ENCODE data around the gene DNMT3B.

Gene DNMT3B

GRCh38 chr20:32823737-32824588 is 61.8 kb downstream of the DNMT3B start:
- no peak for DNase-seq

- no peak for DNase-seq
Measured at GRCh38 chr20:32828029-32828680, 66.0 kb downstream of the DNMT3B start.

DNA sequence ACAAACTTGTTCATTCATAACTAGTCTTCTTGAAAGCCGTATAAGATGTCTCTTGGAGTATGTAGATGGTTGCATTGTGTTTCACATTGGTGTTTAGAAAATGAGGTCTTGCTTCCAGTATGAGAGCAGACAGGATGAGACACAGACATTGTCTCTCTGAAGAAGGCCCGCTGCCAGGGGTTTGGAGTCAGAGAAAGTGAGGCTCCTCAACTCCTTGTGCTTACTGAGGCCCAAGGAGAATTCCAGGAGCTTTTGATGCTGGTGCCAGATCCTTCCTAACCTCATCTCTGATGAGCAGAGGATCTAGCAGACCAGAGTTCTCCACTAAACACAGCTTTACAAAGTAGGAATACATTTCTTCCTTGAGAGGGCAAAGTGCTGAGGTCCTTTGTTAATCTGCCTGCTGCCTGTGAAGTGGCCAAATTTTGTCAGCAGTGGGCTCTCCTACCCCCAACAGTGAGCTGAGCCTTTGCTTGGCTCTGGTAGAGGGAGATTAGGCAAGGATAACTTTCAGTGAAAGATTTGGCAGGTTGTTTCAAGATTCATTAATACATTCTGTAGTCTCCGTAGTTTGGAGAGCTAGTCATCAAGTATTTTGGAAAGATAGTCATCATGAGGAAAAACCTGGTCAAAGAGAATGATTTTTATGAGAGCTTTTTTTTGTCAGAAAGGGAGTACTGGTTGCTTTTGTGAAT is 67.3 kb downstream of the DNMT3B start:
- DNase-seq: no peak

DNA sequence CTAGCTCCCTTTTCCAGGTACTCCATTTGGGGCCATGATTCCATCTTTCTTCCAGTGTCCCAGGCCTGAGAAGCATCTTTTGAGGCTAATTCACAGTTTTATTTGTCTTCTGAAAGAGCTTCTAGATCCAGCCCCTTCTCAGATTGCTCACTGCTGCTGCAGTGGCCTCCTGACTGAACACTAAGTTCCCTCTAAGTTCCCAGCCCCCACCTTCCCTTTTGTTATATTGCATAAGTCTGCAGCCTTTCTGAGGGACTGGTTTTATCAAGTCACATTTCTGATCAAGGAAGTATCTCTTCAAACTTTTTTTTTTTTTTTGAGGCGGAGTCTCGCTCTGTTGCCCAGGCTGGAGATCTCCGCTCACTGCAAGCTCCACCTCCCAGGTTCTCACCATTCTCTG is 68.3 kb downstream of the DNMT3B start:
- DNase-seq: no peak

GRCh38 chr20:32831982-32832381 is 69.8 kb downstream of the DNMT3B start:
- DNase-seq: no peak

- DNase-seq: no peak
Measured at GRCh38 chr20:32832664-32833063, 70.5 kb downstream of the DNMT3B start.

DNA sequence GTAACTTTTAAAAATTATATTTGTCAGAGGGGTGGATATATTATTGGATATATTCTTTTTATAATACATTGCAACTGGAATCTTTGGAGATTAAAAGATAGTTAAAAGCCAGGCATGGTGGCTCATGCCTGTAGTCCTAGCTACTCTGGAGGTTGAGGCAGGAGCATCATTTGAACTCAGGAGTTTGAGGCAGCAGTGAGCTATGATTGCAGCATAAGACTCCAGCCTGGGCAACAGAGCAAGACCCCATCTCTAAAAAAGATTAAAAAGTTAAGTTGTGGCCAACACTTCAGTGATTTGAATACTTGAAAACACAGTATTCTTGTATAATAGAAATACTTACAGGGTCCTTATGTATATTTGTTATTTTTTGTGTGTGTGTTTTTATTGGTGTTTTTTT is 72.8 kb downstream of the DNMT3B start:
- DNase-seq: no peak

DNA sequence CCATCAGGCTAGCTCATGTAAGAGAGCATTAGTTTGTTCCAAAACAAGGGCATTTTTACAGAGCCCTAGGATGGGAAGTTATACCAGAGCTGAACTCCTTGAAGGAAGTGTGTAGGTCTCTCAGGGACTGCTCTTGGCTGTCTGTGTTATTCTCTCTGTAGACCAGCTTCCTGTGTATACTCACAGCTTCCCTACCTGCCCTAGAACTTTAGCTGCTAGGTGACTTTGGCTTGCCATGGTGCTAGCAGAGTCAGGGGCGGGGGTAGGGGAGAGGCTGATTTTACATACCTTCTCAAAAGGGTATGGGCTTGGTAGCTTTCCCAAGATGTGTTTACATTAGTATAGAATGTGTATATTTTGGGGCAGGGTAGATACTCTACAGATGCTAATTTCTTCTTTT is 75.0 kb downstream of the DNMT3B start:
- DNase-seq: no peak

- no peak for DNase-seq
Measured at GRCh38 chr20:32839227-32839981, 77.2 kb downstream of the DNMT3B start.

DNA sequence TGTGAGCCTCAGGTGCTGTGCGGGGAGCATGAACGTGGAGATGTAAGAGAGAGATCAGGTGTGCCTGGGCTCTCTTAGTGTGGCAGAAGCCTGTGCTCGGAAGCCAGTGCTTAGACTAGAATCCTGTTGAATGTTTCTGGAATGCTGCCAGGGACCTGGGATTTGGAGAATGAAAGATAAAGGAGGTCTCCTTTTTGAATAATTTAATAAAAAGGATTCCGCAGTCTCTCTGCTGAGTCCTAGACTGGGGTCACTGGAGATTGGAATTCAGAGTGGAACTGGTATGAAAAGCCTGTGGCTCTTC is 77.7 kb downstream of the DNMT3B start:
- DNase-seq: no peak

GRCh38 chr20:32841174-32841573 is 79.0 kb downstream of the DNMT3B start:
- DNase-seq: no peak

- DNase-seq: no peak
Measured at GRCh38 chr20:32841632-32842031, 79.4 kb downstream of the DNMT3B start.

DNA sequence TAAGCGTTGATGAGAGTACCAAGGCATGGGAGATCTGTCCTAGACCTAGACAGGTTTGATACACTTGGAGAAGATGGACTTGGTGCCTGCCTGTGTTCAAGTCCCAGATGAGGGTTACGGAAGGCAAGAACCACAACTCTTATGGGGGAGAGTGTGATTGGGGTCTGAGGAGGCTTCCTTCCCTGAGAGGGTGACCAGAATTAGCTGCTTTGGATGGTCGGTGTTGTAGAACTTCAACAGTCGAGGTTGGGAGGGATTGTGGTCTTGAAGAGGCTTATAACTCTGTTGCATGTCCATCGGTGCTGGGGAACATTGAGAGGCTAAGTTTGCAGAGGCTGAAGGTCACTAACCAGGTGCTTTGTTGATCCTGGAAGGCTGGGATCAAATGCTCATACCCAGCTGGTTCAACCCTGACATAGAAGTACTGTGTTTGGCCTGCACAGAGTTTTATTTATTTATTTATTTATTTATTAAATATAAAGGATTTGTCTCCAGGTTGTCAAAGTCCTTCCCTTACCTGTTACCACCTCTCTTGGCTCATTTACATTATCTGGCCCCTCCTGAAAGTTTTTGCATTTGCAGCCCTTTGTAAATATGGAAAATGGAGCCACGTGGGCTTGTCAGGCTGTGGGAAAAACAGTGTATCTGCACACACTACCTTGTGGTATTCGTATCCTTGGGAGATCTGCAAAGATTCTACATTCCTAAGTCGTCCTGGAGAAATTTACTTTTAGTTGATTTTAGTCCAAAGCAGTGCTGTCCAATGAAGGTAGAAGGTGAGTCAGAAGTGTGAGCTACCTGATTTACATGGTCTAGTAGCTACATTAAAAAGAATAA is 80.7 kb downstream of the DNMT3B start:
- no peak for DNase-seq

DNA sequence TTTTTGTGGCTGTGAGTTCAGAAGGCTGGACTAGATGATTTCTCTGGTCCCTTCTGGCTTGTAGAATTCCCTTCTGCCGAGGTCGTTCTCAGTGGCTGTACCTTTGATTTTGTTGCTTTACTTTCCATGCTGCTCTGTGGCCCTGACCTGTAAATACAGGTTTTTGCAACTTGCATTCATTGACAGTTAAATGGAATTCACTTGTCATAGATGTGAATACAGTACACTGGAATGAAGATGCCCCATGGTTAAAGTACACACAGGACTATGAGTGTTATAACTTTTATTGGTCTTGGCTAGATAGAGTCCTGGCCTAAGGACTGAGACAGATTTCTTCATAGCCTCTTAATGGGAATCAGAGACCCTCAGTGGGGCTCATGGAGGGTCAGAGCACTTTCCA is 83.6 kb downstream of the DNMT3B start:
- no peak for DNase-seq

DNA sequence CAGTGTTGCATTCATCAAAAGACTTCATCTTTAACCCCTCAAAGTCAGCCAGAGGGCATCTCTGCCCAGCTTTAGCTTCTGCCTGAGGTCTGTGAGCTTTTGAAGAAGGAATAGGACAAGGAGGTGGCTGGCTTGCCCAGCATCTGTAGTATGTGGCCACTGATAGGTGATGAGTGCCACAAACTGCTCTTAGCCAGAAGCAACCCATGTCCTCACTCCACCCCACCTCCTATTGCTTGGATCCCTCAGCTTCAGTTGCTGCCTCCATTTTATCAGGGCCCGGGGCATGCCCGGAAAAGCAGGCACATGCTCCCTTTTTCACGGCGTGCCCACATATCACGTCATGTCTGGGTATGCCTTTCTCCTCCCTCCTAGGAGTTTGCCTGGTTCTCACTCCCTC is 84.7 kb downstream of the DNMT3B start:
- DNase-seq: no peak

DNA sequence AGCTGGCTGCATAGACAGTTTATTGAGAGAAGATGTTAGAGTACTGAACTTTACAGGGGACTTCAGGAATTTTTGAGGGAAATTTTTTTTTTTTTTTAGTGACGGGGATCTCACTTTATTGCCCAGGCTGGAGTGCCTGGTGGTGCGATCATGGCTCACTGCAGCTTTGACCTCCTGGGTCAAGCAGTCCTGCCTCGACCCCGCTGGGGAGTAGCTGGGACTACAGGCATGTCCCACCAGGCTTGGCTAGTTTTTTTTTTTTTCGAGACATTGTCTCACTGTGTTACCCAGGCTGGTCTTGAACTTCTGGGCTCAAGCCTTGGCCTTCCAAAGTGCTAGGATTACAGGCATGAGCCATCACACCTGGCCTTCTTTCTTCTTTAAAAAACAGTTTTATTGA is 85.8 kb downstream of the DNMT3B start:
- no peak for DNase-seq

DNA sequence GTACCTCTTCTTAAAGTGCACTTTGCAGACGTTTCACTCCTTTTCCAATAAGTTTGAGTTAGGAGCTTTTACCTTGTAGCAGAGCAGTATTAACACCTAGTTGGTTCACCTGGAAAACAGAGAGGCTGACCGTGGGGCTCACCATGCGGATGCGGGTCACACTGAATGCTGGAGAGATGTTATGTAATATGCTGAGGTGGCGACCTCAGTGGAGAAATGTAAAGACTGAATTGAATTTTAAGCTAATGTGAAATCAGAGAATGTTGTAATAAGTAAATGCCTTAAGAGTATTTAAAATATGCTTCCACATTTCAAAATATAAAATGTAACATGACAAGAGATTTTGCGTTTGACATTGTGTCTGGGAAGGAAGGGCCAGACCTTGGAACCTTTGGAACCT is 86.7 kb downstream of the DNMT3B start:
- no peak for DNase-seq

DNA sequence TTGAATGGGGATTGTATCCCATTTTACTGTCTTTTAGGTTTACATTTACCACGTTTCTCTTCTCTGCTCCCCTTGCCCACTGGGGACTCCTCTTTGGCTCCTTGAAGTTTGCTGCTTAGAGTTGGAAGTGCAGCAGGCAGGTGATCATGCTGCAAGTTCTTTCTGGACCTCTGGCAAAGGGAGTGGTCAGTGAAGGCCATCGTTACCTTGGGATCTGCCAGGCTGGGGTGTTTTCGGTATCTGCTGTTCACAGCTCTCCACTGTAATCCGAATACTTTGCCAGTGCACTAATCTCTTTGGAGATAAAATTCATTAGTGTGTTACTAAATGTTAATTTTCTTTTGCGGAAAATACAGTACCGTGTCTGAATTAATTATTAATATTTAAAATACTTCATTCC is 87.4 kb downstream of the DNMT3B start:
- DNase-seq: no peak

GRCh38 chr20:32855387-32855786 is 93.2 kb downstream of the DNMT3B start:
- no peak for DNase-seq

- DNase-seq: no peak
Measured at GRCh38 chr20:32858189-32858588, 96.0 kb downstream of the DNMT3B start.

Measured in left hindlimb (tissue), 1 donor.